Stimulated activated memory B cell treated with anti-CD40 and anti-IgM and Interleukin-4, amounts not matched to agents 10 μg/mL and 1 μg/mL and 100 μg/mL, for 72 hours (primary cell): ENCODE measurements around the gene PDE6B.
A peak's percentile ranks its signal among the peaks of the same experiment; 100 is the strongest.

Experiments used
- ATAC-seq: fragments of 150-1000 bp; cut with Tn5 transposase; 2 replicates; pipeline ENCODE4 v1.10.0; 2021
- H3K27ac Mint-ChIP-seq: one replicate; pipeline ENCODE4 v1.8.0; 2022; ENCODE audit warnings: mild to moderate bottlenecking, mixed read lengths
- H3K27me3 Mint-ChIP-seq: one replicate; pipeline ENCODE4 v1.8.0; 2022; ENCODE audit warnings: mixed read lengths
- H3K36me3 Mint-ChIP-seq: one replicate; pipeline ENCODE4 v1.8.0; 2022; ENCODE audit warnings: mixed read lengths
- H3K4me1 Mint-ChIP-seq: one replicate; pipeline ENCODE4 v1.8.0; 2022; ENCODE audit warnings: mixed read lengths
- H3K4me3 Mint-ChIP-seq: one replicate; pipeline ENCODE4 v1.8.0; 2022; ENCODE audit warnings: mild to moderate bottlenecking, moderate library complexity, mixed read lengths
- H3K9me3 Mint-ChIP-seq: one replicate; pipeline ENCODE4 v1.8.0; 2022; ENCODE audit warnings: mixed read lengths

PDE6B gene

GRCh38 chr4:653080-653821 lies 27.9 kb downstream of the PDE6B start:
- peaks cover 48% of the 10 kb centered on the region for H3K27me3 Mint-ChIP-seq
- no peaks in the 10 kb centered on the region for H3K4me1 Mint-ChIP-seq
- no peaks in the 10 kb centered on the region for H3K36me3 Mint-ChIP-seq
- no peaks in the 10 kb centered on the region for H3K9me3 Mint-ChIP-seq
- ATAC-seq: no peak
- no peak overlapping the region for H3K4me3 Mint-ChIP-seq
- no peak overlapping the region for H3K27ac Mint-ChIP-seq

DNA sequence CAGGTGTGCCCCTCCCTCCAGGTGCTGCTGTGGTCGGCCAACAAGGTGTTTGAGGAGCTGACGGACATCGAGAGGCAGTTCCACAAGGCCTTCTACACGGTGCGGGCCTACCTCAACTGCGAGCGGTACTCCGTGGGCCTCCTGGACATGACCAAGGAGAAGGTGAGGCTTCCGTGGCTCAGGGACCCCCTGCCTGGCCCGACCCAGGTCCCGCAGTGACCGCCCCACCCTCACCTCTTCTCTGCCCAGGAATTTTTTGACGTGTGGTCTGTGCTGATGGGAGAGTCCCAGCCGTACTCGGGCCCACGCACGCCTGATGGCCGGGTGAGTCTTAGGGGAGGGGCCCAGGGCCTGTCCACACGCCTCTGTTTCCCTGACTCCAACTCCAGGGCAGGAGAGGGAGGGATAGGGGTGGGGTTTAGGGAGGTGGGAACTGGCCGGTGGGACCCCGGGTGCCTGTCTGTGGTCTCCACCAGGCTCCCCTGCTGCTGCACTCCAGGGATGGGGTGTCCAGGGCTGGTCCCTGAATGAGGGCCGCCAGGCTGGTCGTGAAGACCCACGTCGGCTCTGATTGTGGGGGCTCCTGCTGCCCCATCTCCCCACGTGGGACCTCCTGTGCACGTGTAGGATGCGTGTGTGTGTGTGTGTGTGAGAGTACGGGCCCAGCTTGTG lies 28.6 kb downstream of the PDE6B start:
- Mint-ChIP-seq H3K36me3 (no peaks in the 10 kb centered on the region), H3K4me1 (no peaks in the 10 kb centered on the region), H3K27me3 (peaks cover 40% of the 10 kb centered on the region), H3K4me3 (no peak overlapping the region), H3K9me3 (no peaks in the 10 kb centered on the region), H3K27ac (no peak overlapping the region)
- no peak for ATAC-seq

DNA sequence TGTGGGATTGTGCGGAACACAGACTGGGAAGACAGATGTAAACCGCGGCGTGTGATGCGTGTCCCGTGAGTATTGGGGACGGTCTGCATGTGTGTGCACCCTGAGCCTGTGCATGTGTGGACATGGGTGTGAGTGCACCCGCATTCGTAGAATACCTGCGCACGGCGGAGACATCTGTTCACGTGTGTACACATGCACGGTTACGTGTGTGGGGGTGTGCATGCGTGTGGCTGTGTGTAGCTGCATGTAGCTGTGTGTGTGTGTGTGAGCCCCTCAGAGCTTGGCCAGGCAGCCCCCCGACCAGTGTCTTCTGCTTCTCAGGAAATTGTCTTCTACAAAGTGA lies 29.1 kb downstream of the PDE6B start:
- peaks cover 39% of the 10 kb centered on the region for H3K27me3 Mint-ChIP-seq
- H3K4me3 Mint-ChIP-seq: no peak overlapping the region
- no peaks in the 10 kb centered on the region for H3K36me3 Mint-ChIP-seq
- no peak for ATAC-seq
- H3K4me1 Mint-ChIP-seq: no peaks in the 10 kb centered on the region
- no peaks in the 10 kb centered on the region for H3K9me3 Mint-ChIP-seq
- no peak overlapping the region for H3K27ac Mint-ChIP-seq

GRCh38 chr4:654871-655463 lies 29.6 kb downstream of the PDE6B start:
- H3K27ac Mint-ChIP-seq: no peak overlapping the region
- H3K4me1 Mint-ChIP-seq: no peaks in the 10 kb centered on the region

GRCh38 chr4:655464-656151 lies 30.2 kb downstream of the PDE6B start:
- Mint-ChIP-seq H3K36me3 (peaks cover 10% of the 10 kb centered on the region), H3K27me3 (peaks cover 32% of the 10 kb centered on the region), H3K9me3 (peaks cover under 1% of the 10 kb centered on the region), H3K27ac (no peak overlapping the region), H3K4me3 (no peak overlapping the region), H3K4me1 (no peaks in the 10 kb centered on the region)
- no peak for ATAC-seq

More at GRCh38 chr4:654871-655463, 29.6 kb downstream of the PDE6B start:
- Mint-ChIP-seq H3K36me3 (peaks cover 3% of the 10 kb centered on the region), H3K4me3 (no peak overlapping the region), H3K9me3 (no peaks in the 10 kb centered on the region), H3K27me3 (peaks cover 39% of the 10 kb centered on the region)
- ATAC-seq: no peak

DNA sequence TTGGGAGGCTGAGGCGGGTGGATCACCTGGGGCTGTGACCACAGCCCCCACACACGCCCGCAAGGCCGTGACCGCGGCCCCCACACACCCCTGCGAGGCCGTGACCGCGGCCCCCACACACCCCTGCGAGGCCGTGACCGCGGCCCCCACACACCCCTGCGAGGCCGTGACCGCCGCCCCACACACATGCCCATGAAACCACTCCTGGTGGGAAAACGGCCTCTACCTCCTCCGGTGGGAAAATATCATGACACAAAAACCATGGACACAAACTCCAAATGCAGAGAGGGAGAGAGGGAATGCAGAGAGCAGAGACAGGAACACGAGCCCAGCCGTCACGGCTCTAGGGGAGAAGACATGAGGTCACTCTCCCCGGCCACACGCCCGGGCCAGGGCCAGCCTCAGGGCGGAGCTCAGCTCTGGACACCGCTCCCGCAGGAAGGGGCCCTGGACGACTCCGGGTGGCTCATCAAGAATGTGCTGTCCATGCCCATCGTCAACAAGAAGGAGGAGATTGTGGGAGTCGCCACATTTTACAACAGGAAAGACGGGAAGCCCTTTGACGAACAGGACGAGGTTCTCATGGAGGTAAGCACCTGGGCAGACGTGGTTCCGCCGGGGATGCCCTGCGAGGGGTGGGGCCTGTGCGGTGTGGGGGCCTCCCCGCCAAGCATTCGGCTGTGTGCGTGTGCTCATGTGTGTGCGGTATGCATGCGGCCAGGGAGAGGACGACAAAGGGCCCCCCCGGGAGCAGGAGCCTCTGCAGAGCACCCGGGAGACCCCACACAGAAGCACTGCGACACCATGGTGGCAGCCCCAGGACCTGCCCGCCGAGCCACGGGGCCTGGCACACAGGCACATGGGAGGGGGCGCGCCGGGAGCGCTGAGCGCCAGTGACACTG lies 31.3 kb downstream of the PDE6B start:
- Mint-ChIP-seq H3K9me3 (peaks cover 5% of the 10 kb centered on the region), H3K4me3 (no peak overlapping the region), H3K4me1 (no peaks in the 10 kb centered on the region), H3K36me3 (peaks cover 17% of the 10 kb centered on the region), H3K27me3 (peaks cover 24% of the 10 kb centered on the region), H3K27ac (no peak overlapping the region)
- no peak for ATAC-seq

DNA sequence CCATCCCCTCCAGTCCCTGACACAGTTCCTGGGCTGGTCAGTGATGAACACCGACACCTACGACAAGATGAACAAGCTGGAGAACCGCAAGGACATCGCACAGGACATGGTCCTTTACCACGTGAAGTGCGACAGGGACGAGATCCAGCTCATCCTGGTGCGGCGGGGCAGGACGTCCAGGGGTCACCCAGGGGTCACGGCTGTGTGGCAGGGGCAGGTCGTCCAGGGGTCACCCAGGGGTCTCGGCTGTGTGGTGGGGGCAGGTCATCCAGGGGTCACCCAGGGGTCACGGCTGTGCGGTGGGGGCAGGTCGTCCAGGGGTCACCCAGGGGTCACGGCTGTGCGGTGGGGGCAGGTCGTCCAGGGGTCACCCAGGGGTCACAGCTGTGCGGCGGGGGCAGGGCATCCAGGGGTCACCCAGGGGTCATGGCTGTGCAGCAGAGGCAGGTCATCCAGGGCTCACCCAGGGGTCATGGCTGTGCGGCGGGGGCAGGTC lies 32.0 kb downstream of the PDE6B start:
- H3K4me3 Mint-ChIP-seq: no peak overlapping the region
- peaks cover 5% of the 10 kb centered on the region for H3K9me3 Mint-ChIP-seq
- H3K27me3 Mint-ChIP-seq: peaks cover 21% of the 10 kb centered on the region
- peaks cover 5% of the 10 kb centered on the region for H3K4me1 Mint-ChIP-seq
- no peak for ATAC-seq
- no peak overlapping the region for H3K27ac Mint-ChIP-seq
- peaks cover 24% of the 10 kb centered on the region for H3K36me3 Mint-ChIP-seq

DNA sequence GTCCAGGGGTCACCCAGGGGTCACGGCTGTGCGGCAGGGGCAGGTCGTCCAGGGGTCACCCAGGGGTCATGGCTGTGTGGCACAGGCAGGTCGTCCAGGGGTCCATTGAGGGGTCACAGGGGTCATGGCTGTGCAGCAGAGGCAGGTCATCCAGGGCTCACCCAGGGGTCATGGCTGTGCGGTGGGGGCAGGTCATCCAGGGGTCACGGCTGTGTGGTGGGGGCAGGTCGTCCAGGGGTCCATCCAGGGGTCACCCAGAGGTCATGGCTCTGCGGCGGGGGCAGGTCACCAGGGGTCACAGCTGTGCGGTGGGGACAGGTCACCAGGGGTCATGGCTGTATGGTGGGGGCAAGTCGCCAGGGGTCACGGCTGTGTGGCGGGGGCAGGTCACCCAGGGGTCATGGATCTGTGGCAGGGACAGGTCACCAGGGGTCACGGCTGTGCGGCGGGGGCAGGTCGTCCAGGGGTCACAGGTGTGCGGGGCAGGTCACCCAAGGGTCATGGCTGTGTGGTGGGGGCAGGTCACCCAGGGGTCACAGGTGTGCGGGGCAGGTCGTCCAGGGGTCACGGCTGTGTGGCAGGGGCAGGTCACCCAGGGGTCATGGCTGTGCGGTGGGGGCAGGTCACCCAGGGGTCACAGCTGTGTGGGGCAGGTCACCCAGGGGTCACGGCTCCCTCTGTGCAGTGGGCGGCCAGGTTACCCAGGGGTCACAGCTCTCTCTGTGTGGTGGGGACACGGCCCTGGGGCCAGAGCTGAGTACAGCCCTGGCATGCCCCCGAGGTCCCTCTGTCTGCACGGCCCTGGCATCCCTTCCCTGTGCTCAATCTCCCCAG lies 32.7 kb downstream of the PDE6B start:
- peaks cover 16% of the 10 kb centered on the region for H3K27me3 Mint-ChIP-seq
- no peak overlapping the region for H3K27ac Mint-ChIP-seq
- H3K36me3 Mint-ChIP-seq: peaks cover 24% of the 10 kb centered on the region
- peaks cover 11% of the 10 kb centered on the region for H3K4me1 Mint-ChIP-seq
- H3K4me3 Mint-ChIP-seq: no peak overlapping the region
- ATAC-seq: peak; percentile 44
- peaks cover 5% of the 10 kb centered on the region for H3K9me3 Mint-ChIP-seq

DNA sequence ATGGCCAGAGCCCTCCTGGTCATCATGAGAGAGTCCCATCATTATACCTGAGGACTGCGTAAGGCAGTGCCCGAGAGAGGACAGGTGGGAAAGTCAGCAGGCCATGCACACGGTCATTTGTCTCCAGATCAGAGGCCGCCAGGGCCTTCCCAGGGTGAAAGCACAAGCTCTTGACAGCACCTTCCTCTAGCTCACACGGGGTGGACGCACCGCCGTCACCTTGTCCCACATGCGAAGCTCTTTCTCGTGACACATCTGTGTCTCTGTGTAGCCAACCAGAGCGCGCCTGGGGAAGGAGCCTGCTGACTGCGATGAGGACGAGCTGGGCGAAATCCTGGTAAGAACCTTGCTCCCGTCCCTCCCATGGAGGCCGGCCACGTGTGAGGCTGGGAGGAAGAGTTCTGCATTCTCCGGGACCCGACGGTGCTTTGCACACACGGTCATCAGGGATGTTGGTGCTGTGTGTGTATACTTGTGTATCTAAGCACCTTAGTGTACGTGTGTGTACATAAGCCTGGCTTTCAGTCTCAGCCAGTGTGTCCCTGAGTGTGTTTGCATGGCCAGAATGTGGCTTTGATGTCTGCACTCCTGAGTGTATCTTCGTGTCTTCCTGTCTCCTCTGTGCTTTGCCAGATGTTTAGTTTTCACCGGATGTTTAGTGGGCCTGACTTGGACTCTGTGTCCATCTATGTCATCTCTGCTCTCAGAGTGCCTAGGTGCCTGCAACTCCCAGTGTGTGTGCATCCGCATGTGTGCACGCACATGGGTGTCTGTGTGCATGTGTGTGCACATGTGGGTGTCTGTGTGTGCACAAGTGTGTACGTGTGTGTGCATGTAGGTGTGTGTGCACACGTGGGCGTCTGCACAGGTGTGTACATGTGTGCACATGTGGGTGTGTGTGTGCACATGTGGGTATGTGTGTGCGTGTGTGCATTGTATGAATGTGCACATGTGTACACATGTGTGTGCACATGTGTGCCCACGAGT lies 33.6 kb downstream of the PDE6B start:
- no peak overlapping the region for H3K27ac Mint-ChIP-seq
- no peak overlapping the region for H3K4me3 Mint-ChIP-seq
- H3K36me3 Mint-ChIP-seq: peaks cover 24% of the 10 kb centered on the region
- no peak for ATAC-seq
- H3K4me1 Mint-ChIP-seq: peaks cover 14% of the 10 kb centered on the region
- peaks cover 7% of the 10 kb centered on the region for H3K27me3 Mint-ChIP-seq
- peaks cover 5% of the 10 kb centered on the region for H3K9me3 Mint-ChIP-seq

DNA sequence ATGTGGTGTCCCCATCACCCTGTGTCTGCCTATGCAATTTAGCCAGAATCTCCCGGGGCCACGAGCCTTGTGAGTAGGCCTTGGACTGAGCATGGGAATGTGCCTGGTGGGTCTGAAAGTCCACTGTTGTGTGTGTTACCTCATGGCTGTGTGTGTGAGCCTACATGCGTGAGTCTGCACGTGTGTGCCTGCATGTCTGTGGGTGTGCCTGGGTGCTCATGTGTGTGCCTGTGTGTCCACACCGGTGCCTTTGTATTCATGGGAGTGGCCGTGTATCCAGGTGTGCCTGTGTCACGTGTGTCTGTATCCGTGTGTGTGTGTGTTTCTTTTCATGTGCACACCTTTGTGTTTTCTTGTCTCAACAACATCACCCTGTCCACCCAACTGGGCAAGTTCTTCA lies 34.5 kb downstream of the PDE6B start:
- ATAC-seq: no peak
- peaks cover 24% of the 10 kb centered on the region for H3K36me3 Mint-ChIP-seq
- no peak overlapping the region for H3K4me3 Mint-ChIP-seq
- peaks cover 5% of the 10 kb centered on the region for H3K9me3 Mint-ChIP-seq
- H3K4me1 Mint-ChIP-seq: peaks cover 22% of the 10 kb centered on the region
- no peak overlapping the region for H3K27ac Mint-ChIP-seq
- H3K27me3 Mint-ChIP-seq: no peaks in the 10 kb centered on the region

- H3K4me1 Mint-ChIP-seq: peaks cover 26% of the 10 kb centered on the region
- H3K27ac Mint-ChIP-seq: no peak overlapping the region
- peaks cover 24% of the 10 kb centered on the region for H3K36me3 Mint-ChIP-seq
- H3K27me3 Mint-ChIP-seq: no peaks in the 10 kb centered on the region
- no peak overlapping the region for H3K4me3 Mint-ChIP-seq
- no peak for ATAC-seq
- peaks cover 5% of the 10 kb centered on the region for H3K9me3 Mint-ChIP-seq
Measured at GRCh38 chr4:660401-660800, 35.0 kb downstream of the PDE6B start.

DNA sequence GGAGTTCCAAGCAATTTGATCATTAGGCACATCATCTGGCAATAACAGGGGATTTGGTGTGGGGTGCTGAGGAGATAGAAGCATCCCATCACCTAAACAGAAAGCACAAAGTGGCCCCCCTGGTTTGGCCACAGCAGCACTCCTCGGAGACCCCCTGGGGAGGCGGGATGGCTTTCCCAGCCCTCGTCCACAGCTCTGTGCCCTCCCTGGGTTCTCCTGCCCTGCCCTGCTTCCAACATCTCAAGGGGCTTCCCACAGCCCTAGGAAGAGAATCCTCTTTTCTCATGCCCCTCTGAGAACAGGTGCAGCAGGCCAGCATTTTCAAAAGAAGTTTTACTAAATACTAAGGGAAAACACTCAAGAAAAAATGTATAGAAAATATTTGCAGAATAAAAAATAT lies 35.9 kb downstream of the PDE6B start:
- ATAC-seq: no peak
- H3K9me3 Mint-ChIP-seq: peaks cover 5% of the 10 kb centered on the region
- peaks cover 24% of the 10 kb centered on the region for H3K36me3 Mint-ChIP-seq
- no peak overlapping the region for H3K27ac Mint-ChIP-seq
- H3K4me3 Mint-ChIP-seq: no peak overlapping the region
- peaks cover 28% of the 10 kb centered on the region for H3K4me1 Mint-ChIP-seq
- no peaks in the 10 kb centered on the region for H3K27me3 Mint-ChIP-seq
